LHCN-M2 (cell line): ENCODE data around the gene KCNN3. TPM values are rescaled to one million over a fixed set of nuclear protein-coding genes. Genes with fewer than 3 reads are reported as not detected.

Source experiments
- DNase-seq: peaks from one replicate; pipeline ENCODE4 v3.0.0-alpha.2; 2012; ENCODE audit warnings: low read depth
- total RNA-seq: library from RNA; depleted of rRNA; stranded (reverse); fragments of >200 nt; gene quantifications from 2 replicates; pipeline ENCODE4 v1.2.3, GENCODE V29; 2014

The KCNN3 gene
- total RNA-seq, 1 experiment from 2014 or later: 2.8 TPM

- peak; percentile 71 for DNase-seq
Measured at GRCh38 chr1:154861607-154862094, 8.4 kb downstream of the KCNN3 start.

GRCh38 chr1:154860156-154860870, 9.8 kb downstream of the KCNN3 start:
- DNase-seq: peak; percentile 89

- peak; percentile 78 for DNase-seq
Measured at GRCh38 chr1:154859786-154860155, 10.3 kb downstream of the KCNN3 start.

GRCh38 chr1:154859151-154859785, 10.8 kb downstream of the KCNN3 start:
- DNase-seq: no peak

- DNase-seq: no peak
Measured at GRCh38 chr1:154857441-154858215, 12.5 kb downstream of the KCNN3 start.

GRCh38 chr1:154857022-154857421, 13.1 kb downstream of the KCNN3 start:
- DNase-seq: no peak

GRCh38 chr1:154856544-154856943, 13.5 kb downstream of the KCNN3 start:
- no peak for DNase-seq

GRCh38 chr1:154856049-154856448, 14.0 kb downstream of the KCNN3 start:
- DNase-seq: peak; percentile 35

- no peak for DNase-seq
Measured at GRCh38 chr1:154855186-154855851, 14.8 kb downstream of the KCNN3 start.

GRCh38 chr1:154852845-154853244, 17.2 kb downstream of the KCNN3 start:
- DNase-seq: no peak

GRCh38 chr1:154851392-154852177, 18.5 kb downstream of the KCNN3 start:
- no peak for DNase-seq

- DNase-seq: no peak
Measured at GRCh38 chr1:154849645-154850131, 20.4 kb downstream of the KCNN3 start.

GRCh38 chr1:154848983-154849382, 21.1 kb downstream of the KCNN3 start:
- no peak for DNase-seq

- no peak for DNase-seq
Measured at GRCh38 chr1:154847891-154848290, 22.2 kb downstream of the KCNN3 start.

GRCh38 chr1:154846565-154847442, 23.3 kb downstream of the KCNN3 start:
- no peak for DNase-seq

- no peak for DNase-seq
Measured at GRCh38 chr1:154845879-154846278, 24.2 kb downstream of the KCNN3 start.

- DNase-seq: no peak
Measured at GRCh38 chr1:154845174-154845573, 24.9 kb downstream of the KCNN3 start.

- no peak for DNase-seq
Measured at GRCh38 chr1:154844297-154844681, 25.8 kb downstream of the KCNN3 start.

GRCh38 chr1:154843636-154844296, 26.3 kb downstream of the KCNN3 start:
- DNase-seq: no peak
